Astrocyte (in vitro differentiated cells and primary cell): ENCODE measurements around the gene SGIP1.

Source experiments
- EZH2 ChIP-seq: IDR thresholded peaks from 2 replicates; pipeline ENCODE4 v1.6.1; 2012; ENCODE audit warnings: mild to moderate bottlenecking, low read length, inconsistent platforms; ENCODE audit not compliant: insufficient read depth
- TF ChIP-seq, protein P1 (sequence below): IDR thresholded peaks from 2 replicates; pipeline ENCODE4 v1.5.1; 2011; ENCODE audit warnings: low read depth, mild to moderate bottlenecking, inconsistent platforms, low read length, moderate library complexity; ENCODE audit not compliant: insufficient read depth

DNA sequence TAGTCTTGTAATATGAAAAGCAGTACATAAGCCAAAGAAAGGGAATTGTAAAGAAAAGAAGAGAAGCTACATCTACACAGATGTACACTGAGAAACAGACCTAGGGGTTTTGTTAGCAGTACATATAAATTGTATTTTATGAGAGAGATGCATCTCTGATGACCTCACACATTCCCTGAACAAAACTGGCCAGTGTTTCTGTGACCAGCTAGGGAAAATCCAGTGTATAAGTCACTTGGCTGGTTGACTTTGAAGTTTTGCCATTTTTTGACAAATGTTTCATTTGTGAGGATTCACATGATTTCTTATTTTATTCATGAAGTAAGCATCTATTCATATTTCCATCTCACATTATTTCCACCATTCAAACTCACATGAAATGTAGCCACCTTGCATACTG is 190.0 kb downstream of the SGIP1 start:
- TF ChIP-seq, protein P1, sequence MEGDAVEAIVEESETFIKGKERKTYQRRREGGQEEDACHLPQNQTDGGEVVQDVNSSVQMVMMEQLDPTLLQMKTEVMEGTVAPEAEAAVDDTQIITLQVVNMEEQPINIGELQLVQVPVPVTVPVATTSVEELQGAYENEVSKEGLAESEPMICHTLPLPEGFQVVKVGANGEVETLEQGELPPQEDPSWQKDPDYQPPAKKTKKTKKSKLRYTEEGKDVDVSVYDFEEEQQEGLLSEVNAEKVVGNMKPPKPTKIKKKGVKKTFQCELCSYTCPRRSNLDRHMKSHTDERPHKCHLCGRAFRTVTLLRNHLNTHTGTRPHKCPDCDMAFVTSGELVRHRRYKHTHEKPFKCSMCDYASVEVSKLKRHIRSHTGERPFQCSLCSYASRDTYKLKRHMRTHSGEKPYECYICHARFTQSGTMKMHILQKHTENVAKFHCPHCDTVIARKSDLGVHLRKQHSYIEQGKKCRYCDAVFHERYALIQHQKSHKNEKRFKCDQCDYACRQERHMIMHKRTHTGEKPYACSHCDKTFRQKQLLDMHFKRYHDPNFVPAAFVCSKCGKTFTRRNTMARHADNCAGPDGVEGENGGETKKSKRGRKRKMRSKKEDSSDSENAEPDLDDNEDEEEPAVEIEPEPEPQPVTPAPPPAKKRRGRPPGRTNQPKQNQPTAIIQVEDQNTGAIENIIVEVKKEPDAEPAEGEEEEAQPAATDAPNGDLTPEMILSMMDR, result no peak
- TF ChIP-seq EZH2, result no peak
